ENCODE measurements around the gene MEIKIN. TPM values are rescaled to one million over a fixed set of nuclear protein-coding genes. Genes with fewer than 3 reads are reported as not detected.

The MEIKIN gene
- polyA plus RNA-seq, 3 donors, result 0.16 to 1.6 (median 1.6) TPM

- Histone ChIP-seq H3K9ac (ENCODE audit: insufficient read depth, low read length, poor library complexity, severe bottlenecking) (no peak overlapping the region), H4K20me1 (ENCODE audit: insufficient read depth, low read length) (no peaks in the 10 kb centered on the region), H3K79me2 (ENCODE audit: insufficient read depth, low read length) (no peaks in the 10 kb centered on the region), H3K27me3 (ENCODE audit: control insufficient read depth in 2 of 2, insufficient read depth in 2 of 2, low read length in 2 of 2) (no peaks in the 10 kb centered on the region), H3K4me2 (replicated peaks; ENCODE audit: extremely low read depth, low read length, poor library complexity, severe bottlenecking) (no peak overlapping the region), H3K9me3 (replicated peaks in 1 of 2; ENCODE audit: control insufficient read depth in 1 of 2, insufficient read depth in 1 of 2, low read length in 2 of 2) (no peaks in the 10 kb centered on the region), H2AFZ (ENCODE audit: insufficient read depth, low read depth, low read length, poor library complexity, severe bottlenecking) (no peak overlapping the region), H3K4me1 (ENCODE audit: control insufficient read depth in 1 of 2, insufficient read depth in 2 of 2, low read length in 2 of 2) (no peaks in the 10 kb centered on the region), H3K27ac (ENCODE audit: low read depth in 1 of 2, low read length in 2 of 2) (no peak overlapping the region), H3K4me3 (replicated peaks in 1 of 3; ENCODE audit: low read depth in 2 of 3, low read length in 3 of 3) (no peak overlapping the region), H3K36me3 (replicated peaks in 1 of 2; ENCODE audit: control insufficient read depth in 1 of 2, insufficient read depth in 2 of 2, low read length in 2 of 2) (no peaks in the 10 kb centered on the region)
- H3K9me3 Mint-ChIP-seq, result peaks cover 0 to 2% (median 0%) of the 10 kb centered on the region in 7 donors
- intact Hi-C loops (cut with micrococcal nuclease), result no loop called here
- DNase-seq, result no peak
- peak overlapping the region in 1 of 7 donors; percentile 70 for H3K27ac Mint-ChIP-seq
- no peak overlapping the region for H3K4me3 Mint-ChIP-seq
- H3K27me3 Mint-ChIP-seq (ENCODE audit: low read depth in 3 of 3), result peaks cover 1 to 6% (median 5%) of the 10 kb centered on the region in 3 donors
- 91% methylated on average over 4 of the region's 5 CpGs for WGBS (ENCODE audit: insufficient coverage)
- H3K4me1 Mint-ChIP-seq, result no peaks in the 10 kb centered on the region
- H3K36me3 Mint-ChIP-seq, result no peaks in the 10 kb centered on the region
- no peak for TF ChIP-seq CTCF (IDR thresholded peaks at IDR 0.05)
Measured at GRCh38 chr5:131974622-131974955, 29.1 kb upstream of the MEIKIN start.

- Histone ChIP-seq H2AFZ (ENCODE audit: insufficient read depth, low read depth, low read length, poor library complexity, severe bottlenecking) (no peak overlapping the region), H3K9me3 (replicated peaks in 1 of 2; ENCODE audit: control insufficient read depth in 1 of 2, insufficient read depth in 1 of 2, low read length in 2 of 2) (no peaks in the 10 kb centered on the region), H3K27ac (ENCODE audit: low read depth in 1 of 2, low read length in 2 of 2) (no peak overlapping the region), H3K36me3 (replicated peaks in 1 of 2; ENCODE audit: control insufficient read depth in 1 of 2, insufficient read depth in 2 of 2, low read length in 2 of 2) (no peaks in the 10 kb centered on the region), H4K20me1 (ENCODE audit: insufficient read depth, low read length) (no peaks in the 10 kb centered on the region), H3K4me1 (ENCODE audit: control insufficient read depth in 1 of 2, insufficient read depth in 2 of 2, low read length in 2 of 2) (no peaks in the 10 kb centered on the region), H3K4me3 (replicated peaks in 1 of 3; ENCODE audit: low read depth in 2 of 3, low read length in 3 of 3) (no peak overlapping the region), H3K27me3 (ENCODE audit: control insufficient read depth in 2 of 2, insufficient read depth in 2 of 2, low read length in 2 of 2) (no peaks in the 10 kb centered on the region), H3K9ac (ENCODE audit: insufficient read depth, low read length, poor library complexity, severe bottlenecking) (no peak overlapping the region), H3K4me2 (replicated peaks; ENCODE audit: extremely low read depth, low read length, poor library complexity, severe bottlenecking) (no peak overlapping the region), H3K79me2 (ENCODE audit: insufficient read depth, low read length) (no peaks in the 10 kb centered on the region)
- 100% methylated on average over 1 of the region's 1 CpG for WGBS (ENCODE audit: insufficient coverage)
- peaks cover 1 to 6% (median 4%) of the 10 kb centered on the region in 3 donors for H3K27me3 Mint-ChIP-seq (ENCODE audit: low read depth in 3 of 3)
- H3K36me3 Mint-ChIP-seq, result no peaks in the 10 kb centered on the region
- H3K4me1 Mint-ChIP-seq, result no peaks in the 10 kb centered on the region
- intact Hi-C loops (cut with micrococcal nuclease), result no loop called here
- peaks cover 0 to 2% (median 0%) of the 10 kb centered on the region in 7 donors for H3K9me3 Mint-ChIP-seq
- H3K27ac Mint-ChIP-seq, result no peak overlapping the region
- no peak for DNase-seq
- TF ChIP-seq CTCF (IDR thresholded peaks at IDR 0.05), result no peak
- H3K4me3 Mint-ChIP-seq, result no peak overlapping the region
Measured at GRCh38 chr5:131974016-131974415, 28.6 kb upstream of the MEIKIN start.
